NCI-H2227 (cell line): ENCODE measurements around the gene PROZ.
"Not testable (repeated sequence)": the region's sequence is repeated elsewhere in the genome, so short reads cannot be mapped to it uniquely, and the experiment has no call there.

Experiments
- DNase-seq: peaks from one replicate; lab custom pipeline; 2025; ENCODE audit not compliant: unreplicated experiment; lab: John Stamatoyannopoulos, UW

PROZ gene

GRCh38 chr13:113153810-113154748 lies 4.4 kb upstream of the PROZ start:
- DNase-seq: peak; percentile 62

- DNase-seq: no peak
Measured at GRCh38 chr13:113155201-113155600, 3.2 kb upstream of the PROZ start.

GRCh38 chr13:113155982-113156655 lies 2.3 kb upstream of the PROZ start:
- DNase-seq: no peak

GRCh38 chr13:113157206-113157928 lies 1.1 kb upstream of the PROZ start:
- no peak for DNase-seq

GRCh38 chr13:113158946-113159345 lies 498 bp downstream of the PROZ start:
- no peak for DNase-seq

GRCh38 chr13:113159701-113160100 lies 1.3 kb downstream of the PROZ start:
- no peak for DNase-seq

- DNase-seq: no peak
Measured at GRCh38 chr13:113160983-113161382, 2.5 kb downstream of the PROZ start.

- no peak for DNase-seq
Measured at GRCh38 chr13:113161433-113161832, 3.0 kb downstream of the PROZ start.

- not testable (repeated sequence) for DNase-seq
Measured at GRCh38 chr13:113161975-113162374, 3.5 kb downstream of the PROZ start.

GRCh38 chr13:113162783-113163685 lies 4.6 kb downstream of the PROZ start:
- DNase-seq: no peak

GRCh38 chr13:113164492-113164891 lies 6.0 kb downstream of the PROZ start:
- no peak for DNase-seq

- no peak for DNase-seq
Measured at GRCh38 chr13:113166266-113166665, 7.8 kb downstream of the PROZ start.

GRCh38 chr13:113166681-113167080 lies 8.2 kb downstream of the PROZ start:
- no peak for DNase-seq

- no peak for DNase-seq
Measured at GRCh38 chr13:113167155-113167554, 8.7 kb downstream of the PROZ start.

- no peak for DNase-seq
Measured at GRCh38 chr13:113167575-113167974, 9.1 kb downstream of the PROZ start.

GRCh38 chr13:113168211-113168610 lies 9.8 kb downstream of the PROZ start:
- no peak for DNase-seq

GRCh38 chr13:113169277-113170272 lies 11.1 kb downstream of the PROZ start:
- DNase-seq: no peak

- DNase-seq: no peak
Measured at GRCh38 chr13:113170511-113170910, 12.1 kb downstream of the PROZ start.
